Osteoblast (primary cell): ENCODE data around the gene PLXNC1. TPM values are rescaled to one million over a fixed set of nuclear protein-coding genes. Genes with fewer than 3 reads are reported as not detected.

ENCODE experiments used
- DNase-seq: peaks from one replicate; pipeline ENCODE4 v3.0.0; 2011; ENCODE audit warnings: low spot score, mixed read lengths; ENCODE audit not compliant: insufficient read length; ENCODE audit errors: missing footprints
- H2AFZ ChIP-seq: 2 replicates; pipeline ENCODE4 v1.6.0; 2011; ENCODE audit warnings: mild to moderate bottlenecking, low read length
- H3K27ac ChIP-seq: 2 replicates; pipeline ENCODE4 v1.5.1; 2011; ENCODE audit warnings: mild to moderate bottlenecking, low read depth, low read length, moderate library complexity
- H3K27me3 ChIP-seq: 2 replicates; pipeline ENCODE4 v1.6.0; 2012; ENCODE audit warnings: mild to moderate bottlenecking, control low read depth, inconsistent platforms, low read length, moderate library complexity; ENCODE audit not compliant: insufficient read depth
- H3K36me3 ChIP-seq: 2 replicates; pipeline ENCODE4 v1.5.1; 2011; ENCODE audit warnings: mild to moderate bottlenecking, low read length, control low read depth, moderate library complexity; ENCODE audit not compliant: insufficient read depth
- H3K4me1 ChIP-seq: 2 replicates; pipeline ENCODE4 v1.5.1; 2011; ENCODE audit warnings: mild to moderate bottlenecking, low read length, control low read depth, moderate library complexity; ENCODE audit not compliant: insufficient read depth
- H3K4me2 ChIP-seq: 2 replicates; pipeline ENCODE4 v1.6.0; 2011; ENCODE audit warnings: mild to moderate bottlenecking, low read length; ENCODE audit not compliant: insufficient read depth
- H3K4me3 ChIP-seq: fragments of 200-600 bp; sonication (generic); 3 replicates; pipeline ENCODE4 v1.5.1; 2012; ENCODE audit warnings: mild to moderate bottlenecking, low read length, inconsistent platforms; ENCODE audit not compliant: insufficient read depth
- H3K79me2 ChIP-seq: 2 replicates; pipeline ENCODE4 v1.6.0; 2012; ENCODE audit warnings: mild to moderate bottlenecking, low read length, control low read depth, inconsistent platforms; ENCODE audit not compliant: insufficient read depth
- H3K9me3 ChIP-seq: 2 replicates; pipeline ENCODE4 v1.5.1; 2011; ENCODE audit warnings: low read depth, low read length, control low read depth
- H4K20me1 ChIP-seq: 2 replicates; pipeline ENCODE4 v1.6.0; 2012; ENCODE audit warnings: mild to moderate bottlenecking, low read length, control low read depth; ENCODE audit not compliant: insufficient read depth
- CTCF ChIP-seq: IDR thresholded peaks from 2 replicates; pipeline ENCODE4 v1.5.1; 2011; ENCODE audit warnings: mild to moderate bottlenecking, low read depth, low read length, moderate library complexity; ENCODE audit errors: extremely low read depth
- total RNA-seq: library from RNA; depleted of rRNA; stranded (reverse); fragments of >200 nt; gene quantifications from 2 replicates; pipeline ENCODE4 v1.2.3, GENCODE V29; 2012

The PLXNC1 gene
- total RNA-seq, 1 donor: 3.3 TPM

DNA sequence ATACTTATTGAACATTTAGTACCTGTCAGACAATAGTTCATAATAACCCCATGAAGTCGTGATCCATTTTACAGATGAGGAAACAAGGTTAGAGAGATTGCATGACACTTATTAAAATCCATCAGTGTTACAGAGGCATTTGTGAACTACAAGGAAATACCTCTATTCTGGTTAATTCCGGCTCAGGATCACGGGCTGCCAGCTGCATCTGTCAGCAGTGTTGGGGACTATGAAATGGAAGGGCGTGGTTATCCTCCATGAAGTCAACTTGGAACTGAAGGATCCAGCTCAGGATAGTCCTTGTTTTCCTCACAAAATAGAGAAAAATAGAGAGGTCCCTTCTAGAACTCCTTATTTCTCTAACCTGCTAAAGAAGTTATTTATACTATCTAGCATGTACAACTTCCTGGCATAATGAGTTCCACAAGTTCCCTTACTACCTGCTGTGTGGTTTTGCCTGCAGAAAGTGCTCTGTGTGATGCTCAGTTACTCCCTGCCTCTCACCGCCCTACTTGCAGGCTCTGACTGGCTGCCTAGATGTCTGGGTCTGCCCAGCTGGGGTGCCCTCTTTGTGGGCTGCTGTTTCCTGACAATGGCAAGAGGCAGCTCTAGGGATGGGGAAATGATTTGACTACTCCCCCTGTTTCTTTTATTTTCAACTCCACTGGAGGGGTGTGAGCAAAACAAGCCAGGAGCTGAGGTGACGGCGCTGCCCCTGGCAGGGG, 36.8 kb downstream of the PLXNC1 start:
- H3K79me2 ChIP-seq: no peaks in the 10 kb centered on the region
- H3K27me3 ChIP-seq: peaks cover 44% of the 10 kb centered on the region
- H3K27ac ChIP-seq: no peak overlapping the region
- H3K4me1 ChIP-seq: peaks cover 5% of the 10 kb centered on the region
- H4K20me1 ChIP-seq: no peaks in the 10 kb centered on the region
- no peak overlapping the region for H3K4me2 ChIP-seq
- no peak for TF ChIP-seq CTCF
- H2AFZ ChIP-seq: no peak overlapping the region
- H3K9me3 ChIP-seq: no peaks in the 10 kb centered on the region
- no peak for DNase-seq
- H3K36me3 ChIP-seq: no peaks in the 10 kb centered on the region
- no peak overlapping the region for H3K4me3 ChIP-seq

GRCh38 chr12:94185801-94186200, 37.4 kb downstream of the PLXNC1 start:
- H3K27ac ChIP-seq: no peak overlapping the region
- no peak overlapping the region for H2AFZ ChIP-seq
- peaks cover 5% of the 10 kb centered on the region for H3K4me1 ChIP-seq
- peaks cover 44% of the 10 kb centered on the region for H3K27me3 ChIP-seq
- DNase-seq: no peak
- no peak overlapping the region for H3K4me2 ChIP-seq
- H3K4me3 ChIP-seq: no peak overlapping the region
- no peaks in the 10 kb centered on the region for H3K79me2 ChIP-seq
- no peaks in the 10 kb centered on the region for H4K20me1 ChIP-seq
- H3K9me3 ChIP-seq: no peaks in the 10 kb centered on the region
- no peak for TF ChIP-seq CTCF
- H3K36me3 ChIP-seq: no peaks in the 10 kb centered on the region

DNA sequence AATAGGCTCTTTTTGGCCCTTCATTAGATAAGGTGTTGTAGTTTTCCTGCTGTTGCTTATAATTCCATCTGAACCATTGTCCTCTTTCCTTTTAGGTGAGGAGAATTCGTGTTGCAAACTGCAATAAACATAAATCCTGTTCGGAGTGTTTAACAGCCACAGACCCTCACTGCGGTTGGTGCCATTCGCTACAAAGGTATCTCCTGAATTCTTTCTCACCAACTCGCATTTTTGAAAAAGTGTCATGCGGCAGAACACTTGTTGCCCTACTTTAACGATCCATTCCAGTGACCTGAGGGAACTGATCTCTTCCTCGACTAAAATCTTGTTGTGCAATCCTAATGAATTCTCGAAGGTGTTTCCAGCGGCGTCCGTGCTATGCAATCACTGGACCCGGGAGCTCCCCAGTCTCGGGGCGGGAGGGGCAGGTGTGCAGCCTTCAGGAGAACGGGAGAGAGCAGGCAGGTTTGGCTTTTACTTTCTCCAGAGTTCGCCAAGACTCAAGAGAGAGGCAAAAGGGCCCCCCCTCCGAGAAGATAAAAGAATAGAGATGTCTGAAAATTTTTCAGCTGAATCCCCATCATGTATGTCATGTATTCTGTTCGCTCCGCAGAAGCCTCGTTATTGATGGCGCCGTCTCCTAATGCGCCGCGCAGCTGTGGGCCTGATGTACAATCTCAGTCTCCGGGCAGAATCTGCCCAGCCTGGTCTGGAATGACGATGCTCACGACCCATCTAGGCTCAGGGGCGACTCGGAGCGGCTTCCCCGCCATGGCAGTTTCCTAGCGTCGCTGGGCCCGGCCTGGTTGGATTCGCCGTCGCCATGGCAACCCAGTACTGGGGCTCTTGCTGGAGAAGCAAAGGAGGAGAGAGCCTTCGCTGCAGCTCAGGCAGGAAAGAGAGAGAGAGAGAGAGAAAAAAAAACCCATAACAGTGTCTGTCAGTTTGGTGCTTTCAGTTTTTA, 38.2 kb downstream of the PLXNC1 start:
- Histone ChIP-seq H3K36me3 (no peaks in the 10 kb centered on the region), H2AFZ (peak overlapping the region; percentile 69), H4K20me1 (no peaks in the 10 kb centered on the region), H3K27me3 (peaks cover 44% of the 10 kb centered on the region), H3K27ac (no peak overlapping the region), H3K4me3 (peak overlapping the region; percentile 63), H3K9me3 (no peaks in the 10 kb centered on the region), H3K4me2 (peak overlapping the region; percentile 69), H3K4me1 (peaks cover 5% of the 10 kb centered on the region), H3K79me2 (no peaks in the 10 kb centered on the region)
- TF ChIP-seq CTCF: no peak
- no peak for DNase-seq

- H2AFZ ChIP-seq: peak overlapping the region; percentile 69
- H3K4me3 ChIP-seq: peak overlapping the region; percentile 63
These were observed 39.0 kb downstream of the PLXNC1 start for GRCh38 chr12:94187361-94187760.

More at GRCh38 chr12:94187361-94187760, 39.0 kb downstream of the PLXNC1 start:
- no peaks in the 10 kb centered on the region for H4K20me1 ChIP-seq
- H3K36me3 ChIP-seq: no peaks in the 10 kb centered on the region
- H3K4me2 ChIP-seq: peak overlapping the region; percentile 69
- peaks cover 44% of the 10 kb centered on the region for H3K27me3 ChIP-seq
- H3K9me3 ChIP-seq: no peaks in the 10 kb centered on the region
- no peak for DNase-seq
- TF ChIP-seq CTCF: no peak
- peaks cover 5% of the 10 kb centered on the region for H3K4me1 ChIP-seq
- H3K27ac ChIP-seq: no peak overlapping the region
- H3K79me2 ChIP-seq: no peaks in the 10 kb centered on the region
